SU-DHL-6 (cell line): ENCODE data around the gene HK1.

Experiments
- CTCF ChIP-seq: fragments of 200-600 bp; sonication (generic); IDR thresholded peaks from one replicate; pipeline ENCODE4 v1.5.1; 2017; ENCODE audit warnings: antibody characterized with exemption, mild to moderate bottlenecking, low read length, moderate library complexity; ENCODE audit not compliant: insufficient read depth, poor library complexity, severe bottlenecking
- EZH2phosphoT487 ChIP-seq: fragments of 200-600 bp; sonication (generic), shearing (Covaris generic); conservative IDR thresholded peaks from 2 replicates; pipeline ENCODE4 v1.6.1; 2018; ENCODE audit warnings: mild to moderate bottlenecking, antibody characterized with exemption, low read length, moderate library complexity, mixed read lengths

DNA sequence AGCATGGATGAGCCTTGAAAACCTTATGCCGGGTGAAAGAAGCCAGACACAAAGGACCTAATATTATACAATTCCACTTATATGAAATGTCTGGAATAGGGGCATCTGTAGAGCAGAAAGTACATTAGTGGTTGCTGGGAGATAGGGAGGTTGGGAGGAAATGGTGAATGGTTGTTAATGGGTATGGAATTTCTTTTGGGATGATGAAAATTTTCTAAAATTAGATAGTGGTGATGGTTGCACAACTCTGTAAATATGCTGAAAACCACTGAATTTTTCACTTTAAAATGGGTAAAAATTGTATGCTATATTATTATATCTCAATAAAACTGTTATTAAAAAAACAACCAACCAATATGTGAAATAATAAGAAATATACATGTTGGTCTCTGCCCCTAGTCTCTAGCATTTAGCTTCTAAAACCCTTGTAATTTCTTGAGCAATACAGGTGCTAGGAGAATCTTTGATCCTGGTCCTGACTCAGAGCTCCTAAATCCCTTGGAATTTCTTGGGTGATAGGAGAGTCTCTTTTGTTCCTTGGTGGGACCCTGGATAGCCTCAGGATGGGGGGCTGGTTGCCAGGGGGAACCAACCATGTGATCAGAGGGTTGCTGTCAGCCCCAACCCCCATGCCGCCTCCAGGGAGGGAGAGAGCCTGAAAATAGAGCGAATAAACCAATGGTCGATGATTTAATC lies 74.4 kb downstream of the HK1 start:
- TF ChIP-seq CTCF: no peak
- TF ChIP-seq EZH2phosphoT487: no peak
